GM23338 (cell line): ENCODE results near the gene PAGR1.

Experiments used
- CREB1 ChIP-seq: fragments of 250-450 bp; sonication (Bioruptor Pico); IDR thresholded peaks from 2 replicates; pipeline ENCODE4 v1.5.0; 2020; ENCODE audit warnings: low read depth, mild to moderate bottlenecking, moderate library complexity
- CTCF ChIP-seq, 2 experiments: fragments of 200-600 bp in 1 of 2; sonication (generic) in 1 of 2; conservative IDR thresholded peaks; 2 replicates each; pipeline versions ENCODE4 v1.5.1 to v1.6.1; 2016 to 2017; ENCODE audit warnings: antibody characterized with exemption in 2 of 2, low read depth in 2 of 2, mild to moderate bottlenecking in 2 of 2, moderate library complexity in 1 of 2
- EZH2 ChIP-seq: fragments of 200-600 bp; sonication (generic); IDR thresholded peaks from one replicate; pipeline ENCODE4 v1.8.0; 2017; ENCODE audit warnings: antibody characterized with exemption, mild to moderate bottlenecking, low read depth; ENCODE audit not compliant: unreplicated experiment
- EZH2phosphoT487 ChIP-seq: fragments of 200-600 bp; sonication (generic); IDR thresholded peaks from one replicate; pipeline ENCODE4 v1.8.1; 2018; ENCODE audit warnings: antibody characterized with exemption; ENCODE audit not compliant: unreplicated experiment
- POLR2AphosphoS5 ChIP-seq: IDR thresholded peaks from 2 replicates; pipeline ENCODE4 v1.6.1; 2016; ENCODE audit warnings: antibody characterized with exemption, low read depth
- REST ChIP-seq: IDR thresholded peaks from one replicate; pipeline ENCODE4 v1.6.1; 2018; ENCODE audit warnings: antibody characterized with exemption; ENCODE audit not compliant: unreplicated experiment
- STAT1 ChIP-seq: IDR thresholded peaks from one replicate; pipeline ENCODE4 v1.6.1; 2016; ENCODE audit warnings: antibody characterized with exemption; ENCODE audit not compliant: unreplicated experiment

- no peak; a peak in 1 of 4 replicates for TF ChIP-seq CTCF (conservative IDR thresholded peaks at IDR 0.05; ENCODE audit: low read depth in 2 of 2)
- no peak for TF ChIP-seq CREB1 (CRISPR knock-in tag)
- TF ChIP-seq STAT1, result no peak
- no peak for TF ChIP-seq EZH2
- TF ChIP-seq POLR2AphosphoS5, result peak; percentile 42; the same call in 1 of the 2 replicates
- TF ChIP-seq EZH2phosphoT487, result no peak
- no peak for TF ChIP-seq REST
Observed at GRCh38 chr16:29811896-29812665, 3.9 kb upstream of the PAGR1 start, which contains the start of gene PRRT2.
